AG04450 (cell line): ENCODE results near the gene CDADC1. TPM values are rescaled to one million over a fixed set of nuclear protein-coding genes. Genes with fewer than 3 reads are reported as not detected.

ENCODE experiments used
- CTCF ChIA-PET: fragments of 300-600, 350-600 bp; formaldehyde crosslinking; extraction: SDS; loops from one replicate; lab custom pipeline; 2022; ENCODE audit warnings: antibody characterized with exemption, inconsistent platforms; lab: Charles Lee
- POLR2A ChIA-PET: fragments of 350-600 bp; formaldehyde crosslinking; extraction: SDS; loops from one replicate; lab custom pipeline; 2021; ENCODE audit warnings: antibody characterized with exemption, inconsistent platforms; lab: Yijun Ruan, JAX
- DNase-seq: peaks from one replicate; pipeline ENCODE4 v3.0.0-alpha.2; 2011; ENCODE audit warnings: low read depth, low spot score
- H3K27ac ChIP-seq: one replicate; pipeline ENCODE4 v1.5.1; 2012; ENCODE audit warnings: low read depth, low read length, control low read depth
- H3K27me3 ChIP-seq: one replicate; pipeline ENCODE4 v1.6.0; 2012; ENCODE audit warnings: low read length; ENCODE audit not compliant: control insufficient read depth, insufficient read depth
- H3K4me3 ChIP-seq: 2 replicates; pipeline ENCODE4 v1.5.1; 2011; ENCODE audit warnings: mild to moderate bottlenecking, low read depth, low read length, control low read depth
- H3K9me3 ChIP-seq: 2 replicates; pipeline ENCODE4 v1.5.1; 2012; ENCODE audit warnings: low read length; ENCODE audit not compliant: control insufficient read depth, insufficient read depth
- CTCF ChIP-seq: IDR thresholded peaks from 2 replicates; pipeline ENCODE4 v1.5.1; 2011; ENCODE audit warnings: low read depth, low read length, control low read depth, inconsistent platforms
- polyA plus RNA-seq: library from polyadenylated mRNA; depleted of rRNA; stranded (reverse); fragments of >200 nt; gene quantifications from 2 replicates; pipeline ENCODE4 v1.2.3, GENCODE V29; 2011

Gene CDADC1
- polyA plus RNA-seq, 1 experiment = 6.4 TPM

- Histone ChIP-seq H3K27me3 (no peaks in the 10 kb centered on the region), H3K27ac (no peak overlapping the region), H3K4me3 (no peak overlapping the region), H3K9me3 (no peaks in the 10 kb centered on the region)
- no peak for TF ChIP-seq CTCF
- ChIA-PET POLR2A (no interaction called here), CTCF (interaction anchor here (1.4 kb wide), 1 partner anchor 13 kb away, joined by 3 read pairs; no protein-coding TSS in a partner anchor)
- DNase-seq = no peak
Measured at GRCh38 chr13:49329831-49330545, 82.3 kb downstream of the CDADC1 start.

- Histone ChIP-seq H3K4me3 (no peak overlapping the region), H3K27ac (no peak overlapping the region), H3K27me3 (no peaks in the 10 kb centered on the region), H3K9me3 (no peaks in the 10 kb centered on the region)
- CTCF ChIA-PET = interaction anchor here (1.4 kb wide), 1 partner anchor 12 kb away, joined by 3 read pairs; no protein-coding TSS in a partner anchor
- DNase-seq = no peak
- POLR2A ChIA-PET = no interaction called here
- no peak for TF ChIP-seq CTCF
Measured at GRCh38 chr13:49330546-49330864, 82.8 kb downstream of the CDADC1 start.

GRCh38 chr13:49336655-49337054 is 88.9 kb downstream of the CDADC1 start:
- TF ChIP-seq CTCF = no peak
- no peak for DNase-seq
- ChIA-PET CTCF (no interaction called here), POLR2A (no interaction called here)
- Histone ChIP-seq H3K9me3 (no peaks in the 10 kb centered on the region), H3K27me3 (no peaks in the 10 kb centered on the region), H3K4me3 (no peak overlapping the region), H3K27ac (no peak overlapping the region)

- no peak overlapping the region for H3K27ac ChIP-seq
- no peaks in the 10 kb centered on the region for H3K9me3 ChIP-seq
- POLR2A ChIA-PET = no interaction called here
- no peaks in the 10 kb centered on the region for H3K27me3 ChIP-seq
- CTCF ChIA-PET = no interaction called here
- no peak for TF ChIP-seq CTCF
- no peak overlapping the region for H3K4me3 ChIP-seq
- no peak for DNase-seq
Measured at GRCh38 chr13:49340161-49340560, 92.4 kb downstream of the CDADC1 start.

- Histone ChIP-seq H3K4me3 (no peak overlapping the region), H3K27ac (no peak overlapping the region), H3K9me3 (no peaks in the 10 kb centered on the region), H3K27me3 (no peaks in the 10 kb centered on the region)
- DNase-seq = no peak
- ChIA-PET CTCF (no interaction called here), POLR2A (no interaction called here)
- no peak for TF ChIP-seq CTCF
Measured at GRCh38 chr13:49341517-49341916, 93.8 kb downstream of the CDADC1 start.
